Sigmoid colon (tissue), 4 donors: ENCODE measurements around the gene DACH1.

Source experiments
- EP300 ChIP-seq, 4 donors: sonication (generic); formaldehyde crosslinking; IDR thresholded peaks; one replicate each; pipeline ENCODE4 v1.6.1; 2017; ENCODE audit warnings: antibody characterized with exemption in 4 of 4
- POLR2A ChIP-seq, 2 donors: fragments of 450-650 bp; IDR thresholded peaks; one replicate each; pipeline ENCODE4 v1.6.1; 2016; ENCODE audit warnings: antibody characterized with exemption in 2 of 2, mild to moderate bottlenecking in 2 of 2, moderate library complexity in 2 of 2
- POLR2AphosphoS5 ChIP-seq, 4 donors: sonication (generic); formaldehyde crosslinking; IDR thresholded peaks; one replicate each; pipeline ENCODE4 v1.6.1; 2017; ENCODE audit warnings: antibody characterized with exemption in 4 of 4
- TF ChIP-seq, protein P1 (sequence below), 4 experiments: fragments of 450-650 bp in 3 of 4; fragments of 200-600 bp in 1 of 4; IDR thresholded peaks; one replicate each; pipeline ENCODE4 v1.5.1; 2016 to 2019; ENCODE audit warnings: antibody characterized with exemption in 4 of 4, mild to moderate bottlenecking in 3 of 4, moderate library complexity in 2 of 4

DNA sequence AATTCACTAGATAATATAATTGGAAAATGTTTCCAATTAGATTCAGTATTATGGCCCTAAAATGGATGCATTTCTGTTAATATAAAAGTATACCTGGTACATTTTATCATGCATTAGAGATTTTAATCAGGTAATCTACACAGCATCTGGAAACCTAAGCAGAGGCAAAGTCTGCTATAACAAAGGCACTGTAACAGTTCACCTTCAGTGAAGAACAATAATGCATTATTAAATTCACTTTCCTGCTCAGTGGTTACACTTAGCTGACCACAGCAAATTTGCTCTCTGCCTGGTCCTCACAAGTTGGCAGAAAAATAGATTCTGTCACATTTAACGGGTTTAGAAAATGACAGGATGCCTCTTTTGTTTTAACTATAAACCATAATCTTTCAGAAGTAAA lies 326.9 kb downstream of the DACH1 start:
- TF ChIP-seq, protein P1, sequence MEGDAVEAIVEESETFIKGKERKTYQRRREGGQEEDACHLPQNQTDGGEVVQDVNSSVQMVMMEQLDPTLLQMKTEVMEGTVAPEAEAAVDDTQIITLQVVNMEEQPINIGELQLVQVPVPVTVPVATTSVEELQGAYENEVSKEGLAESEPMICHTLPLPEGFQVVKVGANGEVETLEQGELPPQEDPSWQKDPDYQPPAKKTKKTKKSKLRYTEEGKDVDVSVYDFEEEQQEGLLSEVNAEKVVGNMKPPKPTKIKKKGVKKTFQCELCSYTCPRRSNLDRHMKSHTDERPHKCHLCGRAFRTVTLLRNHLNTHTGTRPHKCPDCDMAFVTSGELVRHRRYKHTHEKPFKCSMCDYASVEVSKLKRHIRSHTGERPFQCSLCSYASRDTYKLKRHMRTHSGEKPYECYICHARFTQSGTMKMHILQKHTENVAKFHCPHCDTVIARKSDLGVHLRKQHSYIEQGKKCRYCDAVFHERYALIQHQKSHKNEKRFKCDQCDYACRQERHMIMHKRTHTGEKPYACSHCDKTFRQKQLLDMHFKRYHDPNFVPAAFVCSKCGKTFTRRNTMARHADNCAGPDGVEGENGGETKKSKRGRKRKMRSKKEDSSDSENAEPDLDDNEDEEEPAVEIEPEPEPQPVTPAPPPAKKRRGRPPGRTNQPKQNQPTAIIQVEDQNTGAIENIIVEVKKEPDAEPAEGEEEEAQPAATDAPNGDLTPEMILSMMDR (IDR thresholded peaks at IDR 0.05), result no peak
- TF ChIP-seq POLR2AphosphoS5 (IDR thresholded peaks at IDR 0.05) (no peak), POLR2A (IDR thresholded peaks at IDR 0.05) (no peak), EP300 (IDR thresholded peaks at IDR 0.05) (no peak)
